ENCODE measurements around the gene SNX21.

Gene SNX21

GRCh38 chr20:45888681-45889080, 55.1 kb downstream of the SNX21 start:
- H3K4me1 ChIP-seq (ENCODE audit: control insufficient read depth in 1 of 2, insufficient read depth in 1 of 2, low read depth in 1 of 2, low read length in 1 of 2) = peaks cover 32 to 37% of the 10 kb centered on the region in 2 experiments
- TF ChIP-seq CTCF (IDR thresholded peaks at IDR 0.05) = no peak
- no peaks in the 10 kb centered on the region for H3K27me3 ChIP-seq
- no peaks in the 10 kb centered on the region for H3K9me3 ChIP-seq
- H3K27ac ChIP-seq = no peak overlapping the region
- no peak overlapping the region for H3K4me3 ChIP-seq (ENCODE audit: low read depth in 1 of 2, low read length in 1 of 2)
- H3K36me3 ChIP-seq = peaks cover 15% of the 10 kb centered on the region

GRCh38 chr20:45890077-45890984, 56.7 kb downstream of the SNX21 start:
- Histone ChIP-seq H3K4me3 (ENCODE audit: low read depth in 1 of 2, low read length in 1 of 2) (peak overlapping the region; percentile 91 to 94), H3K27ac (peak overlapping the region; percentile 88), H3K36me3 (peaks cover 28% of the 10 kb centered on the region), H3K4me1 (ENCODE audit: control insufficient read depth in 1 of 2, insufficient read depth in 1 of 2, low read depth in 1 of 2, low read length in 1 of 2) (peaks cover 41 to 46% of the 10 kb centered on the region in 2 experiments), H3K27me3 (no peaks in the 10 kb centered on the region), H3K9me3 (no peaks in the 10 kb centered on the region)
- TF ChIP-seq CTCF (IDR thresholded peaks at IDR 0.05) = peak; percentile 70

GRCh38 chr20:45890985-45891983, 57.7 kb downstream of the SNX21 start, which contains the start of the genes CTSA and NEURL2:
Gene CTSA (plus strand): TSS chr20:45891335. CDS start chr20:45891569, 234 bp downstream.
Gene NEURL2 (minus strand): TSS chr20:45891208. CDS start chr20:45890991, 217 bp downstream.
- peaks cover 41 to 46% of the 10 kb centered on the region in 2 experiments for H3K4me1 ChIP-seq (ENCODE audit: control insufficient read depth in 1 of 2, insufficient read depth in 1 of 2, low read depth in 1 of 2, low read length in 1 of 2)
- H3K4me3 ChIP-seq (ENCODE audit: low read depth in 1 of 2, low read length in 1 of 2) = peak within 1 kb of the TSS; percentile 91 to 94
- peaks cover 36% of the 10 kb centered on the region for H3K36me3 ChIP-seq
- no peaks in the 10 kb centered on the region for H3K9me3 ChIP-seq
- peak within 1 kb of the TSS; percentile 88 for H3K27ac ChIP-seq
- H3K27me3 ChIP-seq = no peaks in the 10 kb centered on the region
- no peak for TF ChIP-seq CTCF (IDR thresholded peaks at IDR 0.05)

DNA sequence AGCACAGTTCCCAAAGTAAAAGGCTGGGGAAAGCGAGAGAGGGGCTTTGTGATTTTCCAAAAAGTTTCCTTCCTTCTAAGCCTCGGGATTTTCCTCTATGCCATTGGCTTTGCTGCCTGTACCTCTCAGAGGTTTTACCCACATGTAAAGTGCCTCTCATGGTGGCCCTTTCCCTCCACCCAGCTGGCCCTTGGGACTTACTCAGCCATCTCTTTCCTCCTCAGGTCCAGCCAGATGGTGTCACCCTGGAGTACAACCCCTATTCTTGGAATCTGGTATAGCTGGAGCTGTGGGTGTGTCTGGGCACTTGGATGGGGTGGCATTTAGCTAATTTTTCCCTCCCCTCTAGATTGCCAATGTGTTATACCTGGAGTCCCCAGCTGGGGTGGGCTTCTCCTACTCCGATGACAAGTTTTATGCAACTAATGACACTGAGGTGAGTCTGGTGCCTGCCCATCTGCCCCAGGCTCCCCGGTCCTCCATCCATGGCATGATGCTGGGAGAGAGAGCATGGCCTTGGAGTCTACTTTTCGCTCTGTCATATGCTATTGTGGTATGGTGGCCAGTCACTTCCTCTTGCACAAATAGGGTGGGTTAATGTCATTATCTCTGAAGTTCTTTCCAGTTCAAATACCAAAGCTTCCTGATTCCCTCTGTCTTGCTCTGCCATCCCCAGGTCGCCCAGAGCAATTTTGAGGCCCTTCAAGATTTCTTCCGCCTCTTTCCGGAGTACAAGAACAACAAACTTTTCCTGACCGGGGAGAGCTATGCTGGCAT, 58.6 kb downstream of the SNX21 start:
- H3K4me3 ChIP-seq (ENCODE audit: low read depth in 1 of 2, low read length in 1 of 2) = peak overlapping the region; percentile 91 to 94
- no peak for TF ChIP-seq CTCF (IDR thresholded peaks at IDR 0.05)
- peaks cover 41 to 46% of the 10 kb centered on the region in 2 experiments for H3K4me1 ChIP-seq (ENCODE audit: control insufficient read depth in 1 of 2, insufficient read depth in 1 of 2, low read depth in 1 of 2, low read length in 1 of 2)
- peak overlapping the region; percentile 88 for H3K27ac ChIP-seq
- peaks cover 38% of the 10 kb centered on the region for H3K36me3 ChIP-seq
- H3K9me3 ChIP-seq = no peaks in the 10 kb centered on the region
- H3K27me3 ChIP-seq = no peaks in the 10 kb centered on the region

Data from neutrophil (primary cell).